Neural cell (in vitro differentiated cells): ENCODE measurements around the gene INTS11. TPM values are rescaled to one million over a fixed set of nuclear protein-coding genes. Genes with fewer than 3 reads are reported as not detected.

ENCODE experiments used
- H2AFZ ChIP-seq: fragments of 200-600, 300-800 bp; sonication (generic), shearing (Covaris generic); 2 replicates; pipeline ENCODE4 v1.6.0; 2014; ENCODE audit warnings: low read depth, mild to moderate bottlenecking, antibody characterized with exemption, low read length, moderate library complexity
- H3F3A ChIP-seq: fragments of 200-600 bp; shearing (Covaris generic); 2 replicates; pipeline ENCODE4 v1.6.1; 2016; ENCODE audit warnings: mild to moderate bottlenecking, moderate library complexity, mixed read lengths, antibody characterized with exemption, low read length; ENCODE audit not compliant: insufficient read depth, poor library complexity, severe bottlenecking
- H3K27ac ChIP-seq: fragments of 200-600, 300-800 bp; sonication (generic), shearing (Covaris generic); 2 replicates; pipeline ENCODE4 v1.5.1; 2014; ENCODE audit warnings: mild to moderate bottlenecking, low read length, moderate library complexity
- H3K27me3 ChIP-seq: fragments of 300-800, 200-600 bp; sonication (generic), shearing (Covaris generic); 2 replicates; pipeline ENCODE4 v1.6.0; 2014; ENCODE audit warnings: mild to moderate bottlenecking, low read depth, low read length, moderate library complexity; ENCODE audit not compliant: insufficient read depth
- H3K36me3 ChIP-seq: fragments of 300-800, 200-600 bp; sonication (generic), shearing (Covaris generic); 2 replicates; pipeline ENCODE4 v1.5.1; 2014; ENCODE audit warnings: mild to moderate bottlenecking, antibody characterized with exemption, low read length, moderate library complexity; ENCODE audit not compliant: insufficient read depth
- H3K4me2 ChIP-seq: fragments of 300-800, 200-600 bp; sonication (generic), shearing (Covaris generic); 2 replicates; pipeline ENCODE4 v1.6.0; 2014; ENCODE audit warnings: mild to moderate bottlenecking, low read length
- H3K4me3 ChIP-seq: fragments of 300-800, 200-600 bp; sonication (generic), shearing (Covaris generic); 2 replicates; pipeline ENCODE4 v1.5.1; 2014; ENCODE audit warnings: mild to moderate bottlenecking, low read length, moderate library complexity
- H3K79me2 ChIP-seq: fragments of 200-600 bp; shearing (Covaris generic); replicated peaks from 2 replicates; pipeline ENCODE4 v1.6.0; 2014; ENCODE audit warnings: mild to moderate bottlenecking, low read length, moderate library complexity; ENCODE audit not compliant: insufficient read depth
- H3K9ac ChIP-seq: fragments of 300-800, 200-600 bp; sonication (generic), shearing (Covaris generic); 2 replicates; pipeline ENCODE4 v1.6.1; 2016; ENCODE audit warnings: mild to moderate bottlenecking, low read length, mixed read lengths
- H3K9me2 ChIP-seq: fragments of 200-600 bp; shearing (Covaris generic); 2 replicates; pipeline ENCODE4 v1.6.1; 2016; ENCODE audit warnings: mild to moderate bottlenecking, low read length, mixed read lengths; ENCODE audit not compliant: insufficient read depth
- H3K9me3 ChIP-seq: fragments of 200-600, 300-800 bp; sonication (generic), shearing (Covaris generic); 2 replicates; pipeline ENCODE4 v1.6.1; 2016; ENCODE audit warnings: mild to moderate bottlenecking, mixed run types, low read length, moderate library complexity, mixed read lengths
- H4K20me1 ChIP-seq: fragments of 200-600 bp; shearing (Covaris generic); 2 replicates; pipeline ENCODE4 v1.6.1; 2016; ENCODE audit warnings: mild to moderate bottlenecking, mixed run types; ENCODE audit not compliant: insufficient read depth
- CTCF ChIP-seq: fragments of 450-650 bp; IDR thresholded peaks from 2 replicates; pipeline ENCODE4 v1.5.1; 2014; ENCODE audit warnings: antibody characterized with exemption, mild to moderate bottlenecking, moderate library complexity; ENCODE audit not compliant: poor library complexity, severe bottlenecking
- EP300 ChIP-seq: fragments of 450-650 bp; conservative IDR thresholded peaks from 2 replicates; pipeline ENCODE4 v1.6.1; 2014; ENCODE audit warnings: antibody characterized with exemption, mild to moderate bottlenecking, moderate library complexity; ENCODE audit not compliant: poor library complexity, severe bottlenecking
- EZH2 ChIP-seq: fragments of 200-600, 300-800 bp; shearing (Covaris generic), sonication (generic); IDR thresholded peaks from 2 replicates; pipeline ENCODE4 v1.6.1; 2014; ENCODE audit warnings: antibody characterized with exemption, low read length, borderline replicate concordance, mild to moderate bottlenecking; ENCODE audit not compliant: insufficient read depth, poor library complexity, severe bottlenecking
- MXI1 ChIP-seq: fragments of 450-650 bp; conservative IDR thresholded peaks from 2 replicates; pipeline ENCODE4 v1.6.1; 2014; ENCODE audit warnings: antibody characterized with exemption, mild to moderate bottlenecking; ENCODE audit not compliant: poor library complexity, severe bottlenecking
- POLR2AphosphoS5 ChIP-seq: IDR thresholded peaks from 2 replicates; pipeline ENCODE4 v1.6.1; 2012
- RAD21 ChIP-seq: fragments of 450-650 bp; conservative IDR thresholded peaks from 2 replicates; pipeline ENCODE4 v1.6.1; 2014; ENCODE audit warnings: antibody characterized with exemption, mild to moderate bottlenecking, moderate library complexity
- SMC3 ChIP-seq: fragments of 450-650 bp; conservative IDR thresholded peaks from 2 replicates; pipeline ENCODE4 v1.6.1; 2014; ENCODE audit warnings: antibody characterized with exemption, mild to moderate bottlenecking, moderate library complexity; ENCODE audit not compliant: poor library complexity
- TAF1 ChIP-seq: IDR thresholded peaks from 2 replicates; pipeline ENCODE4 v1.6.1; 2012; ENCODE audit warnings: low read depth
- polyA plus RNA-seq: library from polyadenylated mRNA; depleted of rRNA; stranded (reverse); fragments of >200 nt; gene quantifications from 2 replicates; pipeline ENCODE4 v1.2.3, GENCODE V29; 2014
- TF ChIP-seq, protein P1 (sequence below): IDR thresholded peaks from 2 replicates; pipeline ENCODE4 v1.6.1; 2012; ENCODE audit warnings: borderline replicate concordance

Gene INTS11
- polyA plus RNA-seq, 1 donor from 2014 or later: 131 TPM

DNA sequence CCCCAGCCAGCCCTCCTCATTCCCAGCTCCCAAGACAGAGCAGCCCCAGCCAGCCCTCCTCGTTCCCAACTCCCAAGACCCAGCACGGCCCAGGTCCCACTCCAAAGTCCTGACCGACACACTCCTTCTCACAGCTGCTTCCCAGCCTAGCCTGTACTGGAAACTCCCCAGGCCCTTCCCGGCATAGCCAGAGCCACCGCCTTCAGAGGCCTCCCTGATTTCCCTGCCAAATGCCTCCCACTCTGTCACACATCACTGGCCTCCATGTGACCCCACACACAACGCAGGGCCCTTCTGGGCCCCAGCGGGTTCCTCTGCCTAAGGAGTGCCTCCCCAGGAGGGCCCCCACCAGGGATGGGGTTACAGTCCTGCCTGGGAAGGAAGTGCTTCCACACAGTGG, 53.6 kb downstream of the INTS11 start:
- Histone ChIP-seq H4K20me1 (no peaks in the 10 kb centered on the region), H3K79me2 (peaks cover 39% of the 10 kb centered on the region), H3K4me2 (no peak overlapping the region)

GRCh38 chr1:1268284-1268682, 56.2 kb downstream of the INTS11 start:
- H3K36me3 ChIP-seq: no peaks in the 10 kb centered on the region
- no peak overlapping the region for H3K4me2 ChIP-seq
- H3K79me2 ChIP-seq: peaks cover 38% of the 10 kb centered on the region
- H3K9me3 ChIP-seq: no peaks in the 10 kb centered on the region
- H4K20me1 ChIP-seq: no peaks in the 10 kb centered on the region
- no peak overlapping the region for H3K9ac ChIP-seq
- no peak overlapping the region for H3K4me3 ChIP-seq
- no peak overlapping the region for H2AFZ ChIP-seq
- no peak overlapping the region for H3K27ac ChIP-seq
- no peaks in the 10 kb centered on the region for H3F3A ChIP-seq
- TF ChIP-seq SMC3 (no peak), POLR2AphosphoS5 (no peak), MXI1 (no peak), TAF1 (no peak), RAD21 (no peak), EP300 (no peak), EZH2 (no peak), CTCF (no peak)
- TF ChIP-seq, protein P1, sequence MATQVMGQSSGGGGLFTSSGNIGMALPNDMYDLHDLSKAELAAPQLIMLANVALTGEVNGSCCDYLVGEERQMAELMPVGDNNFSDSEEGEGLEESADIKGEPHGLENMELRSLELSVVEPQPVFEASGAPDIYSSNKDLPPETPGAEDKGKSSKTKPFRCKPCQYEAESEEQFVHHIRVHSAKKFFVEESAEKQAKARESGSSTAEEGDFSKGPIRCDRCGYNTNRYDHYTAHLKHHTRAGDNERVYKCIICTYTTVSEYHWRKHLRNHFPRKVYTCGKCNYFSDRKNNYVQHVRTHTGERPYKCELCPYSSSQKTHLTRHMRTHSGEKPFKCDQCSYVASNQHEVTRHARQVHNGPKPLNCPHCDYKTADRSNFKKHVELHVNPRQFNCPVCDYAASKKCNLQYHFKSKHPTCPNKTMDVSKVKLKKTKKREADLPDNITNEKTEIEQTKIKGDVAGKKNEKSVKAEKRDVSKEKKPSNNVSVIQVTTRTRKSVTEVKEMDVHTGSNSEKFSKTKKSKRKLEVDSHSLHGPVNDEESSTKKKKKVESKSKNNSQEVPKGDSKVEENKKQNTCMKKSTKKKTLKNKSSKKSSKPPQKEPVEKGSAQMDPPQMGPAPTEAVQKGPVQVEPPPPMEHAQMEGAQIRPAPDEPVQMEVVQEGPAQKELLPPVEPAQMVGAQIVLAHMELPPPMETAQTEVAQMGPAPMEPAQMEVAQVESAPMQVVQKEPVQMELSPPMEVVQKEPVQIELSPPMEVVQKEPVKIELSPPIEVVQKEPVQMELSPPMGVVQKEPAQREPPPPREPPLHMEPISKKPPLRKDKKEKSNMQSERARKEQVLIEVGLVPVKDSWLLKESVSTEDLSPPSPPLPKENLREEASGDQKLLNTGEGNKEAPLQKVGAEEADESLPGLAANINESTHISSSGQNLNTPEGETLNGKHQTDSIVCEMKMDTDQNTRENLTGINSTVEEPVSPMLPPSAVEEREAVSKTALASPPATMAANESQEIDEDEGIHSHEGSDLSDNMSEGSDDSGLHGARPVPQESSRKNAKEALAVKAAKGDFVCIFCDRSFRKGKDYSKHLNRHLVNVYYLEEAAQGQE: no peak
- H3K9me2 ChIP-seq: no peaks in the 10 kb centered on the region
- H3K27me3 ChIP-seq: no peaks in the 10 kb centered on the region

More for the DNA sequence above, 53.6 kb downstream of the INTS11 start:
- Histone ChIP-seq H3K27ac (no peak overlapping the region), H3F3A (no peaks in the 10 kb centered on the region), H3K9me2 (no peaks in the 10 kb centered on the region), H3K27me3 (no peaks in the 10 kb centered on the region), H3K36me3 (no peaks in the 10 kb centered on the region), H3K9me3 (no peaks in the 10 kb centered on the region), H3K9ac (no peak overlapping the region), H3K4me3 (peak overlapping the region; percentile 36), H2AFZ (no peak overlapping the region)
- no peak for TF ChIP-seq RAD21
- TF ChIP-seq POLR2AphosphoS5: no peak
- no peak for TF ChIP-seq TAF1
- TF ChIP-seq EZH2: no peak
- TF ChIP-seq MXI1: no peak
- no peak for TF ChIP-seq SMC3
